ENCODE measurements around the gene SGK1. TPM values are rescaled to one million over a fixed set of nuclear protein-coding genes. Genes with fewer than 3 reads are reported as not detected.

Gene SGK1
- polyA plus RNA-seq, 1 of the 3 experiments (the other 2 are of a cell fraction) = 440 TPM

DNA sequence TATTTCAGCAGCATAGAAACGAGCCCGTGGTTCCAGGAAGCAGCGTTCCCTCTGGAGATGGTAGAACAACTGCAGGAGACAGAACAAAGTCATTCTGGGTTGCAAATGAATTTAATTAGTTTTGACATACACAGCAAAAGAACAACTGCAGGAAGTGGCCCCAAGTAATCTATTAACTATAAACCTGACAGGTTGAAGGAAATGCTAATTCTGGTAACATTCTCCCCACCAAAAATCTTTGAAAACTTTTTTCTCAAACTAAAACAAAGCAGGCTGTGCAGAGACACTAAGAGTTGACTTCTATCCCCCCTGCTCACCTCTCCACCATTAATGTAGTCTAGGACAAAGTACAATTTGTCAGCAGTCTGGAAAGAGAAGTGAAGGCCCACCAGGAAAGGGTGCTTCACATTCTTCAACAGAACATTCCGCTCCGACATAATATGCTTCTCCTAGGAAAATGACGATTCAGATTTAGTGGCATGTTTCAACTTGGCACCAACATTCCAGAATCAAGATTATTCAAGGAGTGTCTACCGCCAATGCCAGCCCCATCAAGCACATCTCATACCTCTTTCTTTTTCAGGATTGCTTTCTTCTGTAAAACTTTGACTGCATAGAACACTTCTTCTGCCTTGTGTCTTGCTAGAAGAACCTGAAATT lies 145.1 kb downstream of the SGK1 start:
- peaks cover 52% of the 10 kb centered on the region for H4K20me1 ChIP-seq (ENCODE audit: insufficient read depth)
- no peaks in the 10 kb centered on the region for H3K9me3 ChIP-seq
- CTCF ChIA-PET = interaction anchor here (3.4 to 3.8 kb wide), 2 partner anchors 650 to 768 kb away, joined by 26 to 30 read pairs; no protein-coding TSS in a partner anchor
- 60% methylated on average over 7 of the region's 7 CpGs for WGBS (ENCODE audit: low lambda C conversion rate)
- POLR2A ChIA-PET = no interaction called here
- TF ChIP-seq TAF1 (IDR thresholded peaks at IDR 0.05; ENCODE audit: borderline replicate concordance, low read depth, low read length) (no peak), POLR2AphosphoS5 (IDR thresholded peaks at IDR 0.05; ENCODE audit: low read depth, low read length) (no peak), GABPA (IDR thresholded peaks at IDR 0.05; ENCODE audit: low read depth) (no peak)
- TF ChIP-seq, protein P1, sequence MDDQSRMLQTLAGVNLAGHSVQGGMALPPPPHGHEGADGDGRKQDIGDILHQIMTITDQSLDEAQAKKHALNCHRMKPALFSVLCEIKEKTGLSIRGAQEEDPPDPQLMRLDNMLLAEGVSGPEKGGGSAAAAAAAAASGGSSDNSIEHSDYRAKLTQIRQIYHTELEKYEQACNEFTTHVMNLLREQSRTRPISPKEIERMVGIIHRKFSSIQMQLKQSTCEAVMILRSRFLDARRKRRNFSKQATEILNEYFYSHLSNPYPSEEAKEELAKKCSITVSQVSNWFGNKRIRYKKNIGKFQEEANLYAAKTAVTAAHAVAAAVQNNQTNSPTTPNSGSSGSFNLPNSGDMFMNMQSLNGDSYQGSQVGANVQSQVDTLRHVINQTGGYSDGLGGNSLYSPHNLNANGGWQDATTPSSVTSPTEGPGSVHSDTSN (IDR thresholded peaks at IDR 0.05) = 0 out of 2 replicates have a peak, but pooled peaks have one; percentile 54
- peaks cover 16 to 43% of the 10 kb centered on the region in 2 experiments for H3K4me1 ChIP-seq (ENCODE audit: control insufficient read depth in 1 of 2, insufficient read depth in 2 of 2, low read depth in 1 of 2, low read length in 1 of 2)
- no peaks in the 10 kb centered on the region for H3K9me2 ChIP-seq
- peak overlapping the region; percentile 95 for H3K4me2 ChIP-seq
- peaks cover 49% of the 10 kb centered on the region for H3F3A ChIP-seq (replicated peaks; ENCODE audit: insufficient read depth)
- H3K27ac ChIP-seq (ENCODE audit: low read depth in 2 of 2, low read length in 1 of 2) = peak overlapping the region; percentile 43 to 94
- no peak for DNase-seq
- peaks cover 42% of the 10 kb centered on the region for H3K79me2 ChIP-seq (ENCODE audit: insufficient read depth)
- H3K36me3 ChIP-seq (replicated peaks in 1 of 2; ENCODE audit: control insufficient read depth in 1 of 2, insufficient read depth in 2 of 2, low read length in 1 of 2) = peaks cover 41 to 59% of the 10 kb centered on the region in 2 experiments
- H3K27me3 ChIP-seq (ENCODE audit: insufficient read depth) = no peaks in the 10 kb centered on the region
- H2AFZ ChIP-seq (ENCODE audit: low read depth) = no peak overlapping the region
- H3K9ac ChIP-seq = peak overlapping the region; percentile 83; the same call in 1 of the 2 replicates
- H3K4me3 ChIP-seq (ENCODE audit: low read depth in 2 of 2, low read length in 1 of 2) = peak overlapping the region; percentile 76 to 78; a peak in 3 of 4 replicates

DNA sequence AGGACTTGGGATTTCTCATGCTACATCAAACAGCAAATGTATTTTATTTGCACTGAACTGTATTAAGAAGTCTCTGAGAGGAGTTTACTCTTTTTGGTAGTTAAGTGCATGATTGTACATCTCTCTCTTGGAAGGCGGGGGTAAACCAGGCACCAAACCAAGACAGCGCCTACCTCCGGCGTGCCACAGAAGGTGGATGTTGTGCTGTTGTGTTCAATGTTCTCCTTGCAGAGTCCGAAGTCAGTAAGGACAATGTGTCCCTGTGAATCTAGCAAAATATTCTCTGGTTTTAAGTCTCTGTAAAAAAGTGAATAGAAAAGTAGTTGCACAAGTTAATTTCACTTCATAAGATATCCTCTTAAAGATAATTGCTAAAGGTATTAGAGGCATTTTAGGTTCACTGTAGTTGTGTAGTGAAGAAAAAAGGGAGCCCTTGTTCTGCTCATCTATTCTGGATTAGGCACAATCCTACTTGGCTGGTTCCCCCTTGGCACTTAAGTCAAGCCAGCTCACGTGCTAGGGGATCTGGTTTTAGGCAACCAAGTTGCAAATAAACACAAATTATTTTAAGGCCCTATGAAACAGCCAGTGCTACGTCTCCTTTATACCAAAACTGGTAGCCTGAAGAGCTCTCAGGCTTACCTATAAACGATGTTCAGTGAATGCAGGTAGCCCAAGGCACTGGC lies 145.7 kb downstream of the SGK1 start:
- Histone ChIP-seq H3K4me2 (peak overlapping the region; percentile 95), H3K27me3 (ENCODE audit: insufficient read depth) (no peaks in the 10 kb centered on the region), H3K36me3 (replicated peaks in 1 of 2; ENCODE audit: control insufficient read depth in 1 of 2, insufficient read depth in 2 of 2, low read length in 1 of 2) (peaks cover 41 to 59% of the 10 kb centered on the region in 2 experiments), H2AFZ (ENCODE audit: low read depth) (no peak overlapping the region), H3K79me2 (ENCODE audit: insufficient read depth) (peaks cover 42% of the 10 kb centered on the region), H3K9me2 (no peaks in the 10 kb centered on the region), H3K27ac (ENCODE audit: low read depth in 2 of 2, low read length in 1 of 2) (peak overlapping the region in 1 of 2 experiments; percentile 94; a peak in 1 of 4 replicates), H3F3A (replicated peaks; ENCODE audit: insufficient read depth) (peaks cover 53% of the 10 kb centered on the region), H3K4me1 (ENCODE audit: control insufficient read depth in 1 of 2, insufficient read depth in 2 of 2, low read depth in 1 of 2, low read length in 1 of 2) (peaks cover 16 to 43% of the 10 kb centered on the region in 2 experiments), H3K9me3 (no peaks in the 10 kb centered on the region), H3K9ac (peak overlapping the region; percentile 83), H3K4me3 (ENCODE audit: low read depth in 2 of 2, low read length in 1 of 2) (peak overlapping the region; percentile 76 to 78; a peak in 3 of 4 replicates), H4K20me1 (ENCODE audit: insufficient read depth) (peaks cover 52% of the 10 kb centered on the region)
- TF ChIP-seq ELF1 (IDR thresholded peaks at IDR 0.05) (no peak), FOXM1 (IDR thresholded peaks at IDR 0.05; ENCODE audit: low read depth) (no peak), POLR2AphosphoS5 (IDR thresholded peaks at IDR 0.05; ENCODE audit: low read depth, low read length) (no peak), TAF1 (IDR thresholded peaks at IDR 0.05; ENCODE audit: borderline replicate concordance, low read depth, low read length) (no peak), RAD21 (IDR thresholded peaks at IDR 0.05; ENCODE audit: low read length) (no peak)
- TF ChIP-seq, protein P1 (IDR thresholded peaks at IDR 0.05) = no peak
- POLR2A ChIA-PET = no interaction called here
- CTCF ChIA-PET = interaction anchor here (1.1 to 3.8 kb wide), 5 partner anchors 11 to 769 kb away, joined by 4 to 30 read pairs (median 7); no protein-coding TSS in a partner anchor
- DNase-seq = no peak
- 74% methylated on average over 8 of the region's 8 CpGs for WGBS (ENCODE audit: low lambda C conversion rate)

Data from SK-N-SH (cell line).